Measurements from ENCODE around the gene IGFBP4.

- no peak for TF ChIP-seq CTCF (IDR thresholded peaks at IDR 0.05; ENCODE audit: insufficient read depth, low read depth, low read length)
- no peak for TF ChIP-seq EZH2 (IDR thresholded peaks at IDR 0.05; ENCODE audit: insufficient read depth, low read length)
Measured at GRCh38 chr17:40445751-40446468, 2.7 kb downstream of the IGFBP4 start.

Data from astrocyte (in vitro differentiated cells and primary cell).